Fibroblast of lung (primary cell): ENCODE measurements around the gene SLC4A2. TPM values are rescaled to one million over a fixed set of nuclear protein-coding genes. Genes with fewer than 3 reads are reported as not detected.

Experiments
- DNase-seq, 2 donors: peaks; one replicate each; pipeline versions ENCODE4 v3.0.0 to v3.0.0-alpha.2; 2010; ENCODE audit warnings: low read depth in 2 of 2
- H2AFZ ChIP-seq: 2 replicates; pipeline ENCODE4 v1.5.1; 2012; ENCODE audit warnings: low read length, control low read depth, inconsistent platforms
- H3K27ac ChIP-seq: 2 replicates; pipeline ENCODE4 v1.5.1; 2011; ENCODE audit warnings: low read length, control low read depth; ENCODE audit not compliant: insufficient read depth
- H3K27me3 ChIP-seq: 2 replicates; pipeline ENCODE4 v1.5.1; 2011; ENCODE audit warnings: mild to moderate bottlenecking, low read length; ENCODE audit not compliant: control insufficient read depth, insufficient read depth
- H3K36me3 ChIP-seq: 2 replicates; pipeline ENCODE4 v1.5.1; 2011; ENCODE audit warnings: low read length; ENCODE audit not compliant: control insufficient read depth, insufficient read depth
- H3K4me1 ChIP-seq: 2 replicates; pipeline ENCODE4 v1.5.1; 2011; ENCODE audit warnings: low read length; ENCODE audit not compliant: control insufficient read depth, insufficient read depth; ENCODE audit errors: extremely low read depth
- H3K4me2 ChIP-seq: 2 replicates; pipeline ENCODE4 v1.5.1; 2011; ENCODE audit warnings: low read length, control low read depth; ENCODE audit not compliant: insufficient read depth; ENCODE audit errors: extremely low read depth
- H3K4me3 ChIP-seq, 4 experiments: fragments of 200-600 bp in 1 of 4; sonication (generic) in 1 of 4; replicated peaks in 1 of 4; 2 replicates each; pipeline ENCODE4 v1.5.1; 2011 to 2016; ENCODE audit warnings: low read length in 4 of 4, low read depth in 3 of 4, mild to moderate bottlenecking in 3 of 4, control low read depth in 2 of 4, inconsistent platforms in 1 of 4, mixed read lengths in 1 of 4; ENCODE audit not compliant: insufficient read depth in 1 of 4; ENCODE audit errors: control extremely low read depth in 1 of 4
- H3K79me2 ChIP-seq: 2 replicates; pipeline ENCODE4 v1.5.1; 2012; ENCODE audit warnings: mild to moderate bottlenecking, low read length, inconsistent platforms; ENCODE audit not compliant: control insufficient read depth, insufficient read depth
- H3K9ac ChIP-seq: 2 replicates; pipeline ENCODE4 v1.5.1; 2011; ENCODE audit warnings: mild to moderate bottlenecking, low read length, control low read depth; ENCODE audit not compliant: insufficient read depth
- H3K9me3 ChIP-seq: 2 replicates; pipeline ENCODE4 v1.5.1; 2012; ENCODE audit warnings: low read depth, low read length; ENCODE audit not compliant: control insufficient read depth, insufficient read depth
- H4K20me1 ChIP-seq: 2 replicates; pipeline ENCODE4 v1.5.1; 2011; ENCODE audit warnings: low read length; ENCODE audit not compliant: control insufficient read depth, insufficient read depth; ENCODE audit errors: extremely low read depth
- CTCF ChIP-seq, 2 donors: IDR thresholded peaks in 1 of 2; conservative IDR thresholded peaks in 1 of 2; 1 replicate in 1 of 2; 2 replicates in 1 of 2; pipeline ENCODE4 v1.5.1; 2011 to 2012; ENCODE audit warnings: low read length in 2 of 2, control low read depth in 1 of 2, inconsistent platforms in 1 of 2, low read depth in 1 of 2, mild to moderate bottlenecking in 1 of 2
- EZH2 ChIP-seq: IDR thresholded peaks from 2 replicates; pipeline ENCODE4 v1.5.1; 2012; ENCODE audit warnings: low read length, control low read depth, mild to moderate bottlenecking; ENCODE audit errors: missing control alignments
- polyA plus RNA-seq, 2 donors: library from polyadenylated mRNA; depleted of rRNA in 1 of 2; stranded (reverse) in 1 of 2; unstranded in 1 of 2; fragments of >200 nt; gene quantifications; 2 replicates each; pipeline ENCODE4 v1.2.1, GENCODE V29; 2011 to 2012; ENCODE audit warnings: missing spikeins in 1 of 2
- total RNA-seq: library from RNA; depleted of rRNA; stranded (reverse); fragments of >200 nt; gene quantifications from 2 replicates; pipeline ENCODE4 v1.2.1, GENCODE V29; 2014

SLC4A2 gene
- total and polyA plus RNA-seq, 2 donors (not counting 1 experiment from before 2014, with no cell fraction given) = 30.5 to 61.8 TPM

- TF ChIP-seq EZH2 (no peak), CTCF (conservative IDR thresholded peaks at IDR 0.05 in 1 of 2, IDR thresholded peaks at IDR 0.05 in 1 of 2; ENCODE audit: low read depth in 1 of 2, low read length in 2 of 2) (no peak)
- H3K4me3 ChIP-seq = no peak overlapping the region
- H3K27ac ChIP-seq = no peak overlapping the region
- peaks cover 77% of the 10 kb centered on the region for H3K79me2 ChIP-seq
- no peaks in the 10 kb centered on the region for H3K27me3 ChIP-seq
- peaks cover 6% of the 10 kb centered on the region for H3K4me1 ChIP-seq
- H4K20me1 ChIP-seq = no peaks in the 10 kb centered on the region
- no peaks in the 10 kb centered on the region for H3K36me3 ChIP-seq
- no peak overlapping the region for H3K4me2 ChIP-seq
- peak in 1 of 2 donors; percentile 46 for DNase-seq
- no peaks in the 10 kb centered on the region for H3K9me3 ChIP-seq
- no peak overlapping the region for H3K9ac ChIP-seq
- H2AFZ ChIP-seq = no peak overlapping the region
These were observed 35.3 kb downstream of the SLC4A2 start for GRCh38 chr7:151094675-151095074.

GRCh38 chr7:151095123-151095797 lies 35.9 kb downstream of the SLC4A2 start:
- no peak overlapping the region for H3K9ac ChIP-seq
- no peak overlapping the region for H3K4me3 ChIP-seq
- no peak overlapping the region for H3K27ac ChIP-seq
- H4K20me1 ChIP-seq = no peaks in the 10 kb centered on the region
- H3K79me2 ChIP-seq = peaks cover 77% of the 10 kb centered on the region
- H3K4me1 ChIP-seq = peaks cover 3% of the 10 kb centered on the region
- TF ChIP-seq EZH2 (no peak), CTCF (conservative IDR thresholded peaks at IDR 0.05 in 1 of 2, IDR thresholded peaks at IDR 0.05 in 1 of 2; ENCODE audit: low read depth in 1 of 2, low read length in 2 of 2) (no peak)
- H3K4me2 ChIP-seq = no peak overlapping the region
- no peak for DNase-seq
- H3K9me3 ChIP-seq = no peaks in the 10 kb centered on the region
- H2AFZ ChIP-seq = no peak overlapping the region
- H3K36me3 ChIP-seq = no peaks in the 10 kb centered on the region
- no peaks in the 10 kb centered on the region for H3K27me3 ChIP-seq

- no peak overlapping the region for H3K27ac ChIP-seq
- no peak for DNase-seq
- no peaks in the 10 kb centered on the region for H3K27me3 ChIP-seq
- peaks cover 75% of the 10 kb centered on the region for H3K79me2 ChIP-seq
- H3K9me3 ChIP-seq = no peaks in the 10 kb centered on the region
- H2AFZ ChIP-seq = no peak overlapping the region
- no peak for TF ChIP-seq CTCF (conservative IDR thresholded peaks at IDR 0.05 in 1 of 2, IDR thresholded peaks at IDR 0.05 in 1 of 2; ENCODE audit: low read depth in 1 of 2, low read length in 2 of 2)
- TF ChIP-seq EZH2 = no peak
- H4K20me1 ChIP-seq = no peaks in the 10 kb centered on the region
- H3K36me3 ChIP-seq = no peaks in the 10 kb centered on the region
- H3K4me3 ChIP-seq = no peak overlapping the region
- no peak overlapping the region for H3K9ac ChIP-seq
- H3K4me1 ChIP-seq = peaks cover 3% of the 10 kb centered on the region
- no peak overlapping the region for H3K4me2 ChIP-seq
These were observed 36.6 kb downstream of the SLC4A2 start for GRCh38 chr7:151095828-151096475.
